SKM-1 treated with dmso at 0.1 percent for 144 hours (cell line): ENCODE data around the gene SPRTN.

Source experiments
- DNase-seq: peaks from one replicate; lab custom pipeline; 2025; ENCODE audit not compliant: unreplicated experiment; lab: John Stamatoyannopoulos, UW

Gene SPRTN

GRCh38 chr1:231376101-231376500 is 38.0 kb downstream of the SPRTN start:
- no peak for DNase-seq

- no peak for DNase-seq
These were observed 38.9 kb downstream of the SPRTN start for GRCh38 chr1:231376875-231377549.

GRCh38 chr1:231381729-231382128 is 43.6 kb downstream of the SPRTN start:
- no peak for DNase-seq

- DNase-seq: no peak
These were observed 44.3 kb downstream of the SPRTN start for GRCh38 chr1:231382426-231382825.

DNA sequence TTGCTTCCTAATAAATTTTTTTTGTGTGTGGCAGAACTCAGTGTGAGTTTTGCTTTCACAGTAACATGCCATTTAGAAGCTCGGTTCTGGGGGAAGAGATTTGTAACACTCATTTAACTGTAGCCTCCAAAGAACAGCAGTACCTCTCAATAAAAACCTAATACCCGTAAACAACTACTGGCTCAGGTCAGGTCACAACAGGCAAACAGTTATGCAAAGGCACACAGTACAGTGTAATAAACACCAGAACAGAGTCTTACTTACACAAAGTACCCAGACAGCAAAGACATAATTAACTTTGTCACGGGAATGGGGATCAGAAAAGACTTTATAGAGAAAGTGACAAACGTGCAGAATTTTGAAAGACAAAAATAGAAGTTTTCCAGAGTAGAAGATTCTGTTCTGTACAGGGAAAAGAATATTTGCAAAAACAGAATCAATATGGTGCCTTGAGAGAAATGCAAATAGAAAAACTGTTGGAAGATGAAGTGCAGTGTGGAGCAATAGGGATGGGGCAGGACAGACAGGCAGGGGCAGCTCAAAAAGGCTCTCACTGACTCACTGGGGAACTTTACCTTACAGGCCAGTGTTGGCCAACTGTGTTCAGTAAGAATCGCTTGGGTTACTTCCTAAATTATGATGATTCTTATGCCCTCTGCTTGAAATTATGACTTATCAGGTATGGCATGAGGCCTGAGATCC is 45.2 kb downstream of the SPRTN start:
- no peak for DNase-seq

GRCh38 chr1:231384696-231385415 is 46.8 kb downstream of the SPRTN start:
- DNase-seq: no peak

DNA sequence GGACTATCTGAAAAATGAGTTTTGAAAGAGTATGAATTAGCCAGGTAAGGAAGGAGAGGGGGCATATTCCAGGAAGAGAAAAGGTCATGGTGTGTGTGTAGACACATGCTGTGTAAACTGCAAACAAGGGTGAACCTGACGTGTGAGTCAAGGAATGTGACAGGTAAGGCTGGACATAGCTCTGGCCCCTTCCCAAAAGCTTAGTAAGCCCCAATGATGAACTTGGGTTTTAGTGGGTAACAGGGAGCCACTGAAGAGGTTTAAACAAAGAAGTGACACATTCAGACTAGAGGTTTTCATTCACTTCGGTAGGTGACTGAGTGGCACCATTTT is 47.3 kb downstream of the SPRTN start:
- DNase-seq: no peak

GRCh38 chr1:231386466-231386865 is 48.4 kb downstream of the SPRTN start:
- no peak for DNase-seq

DNA sequence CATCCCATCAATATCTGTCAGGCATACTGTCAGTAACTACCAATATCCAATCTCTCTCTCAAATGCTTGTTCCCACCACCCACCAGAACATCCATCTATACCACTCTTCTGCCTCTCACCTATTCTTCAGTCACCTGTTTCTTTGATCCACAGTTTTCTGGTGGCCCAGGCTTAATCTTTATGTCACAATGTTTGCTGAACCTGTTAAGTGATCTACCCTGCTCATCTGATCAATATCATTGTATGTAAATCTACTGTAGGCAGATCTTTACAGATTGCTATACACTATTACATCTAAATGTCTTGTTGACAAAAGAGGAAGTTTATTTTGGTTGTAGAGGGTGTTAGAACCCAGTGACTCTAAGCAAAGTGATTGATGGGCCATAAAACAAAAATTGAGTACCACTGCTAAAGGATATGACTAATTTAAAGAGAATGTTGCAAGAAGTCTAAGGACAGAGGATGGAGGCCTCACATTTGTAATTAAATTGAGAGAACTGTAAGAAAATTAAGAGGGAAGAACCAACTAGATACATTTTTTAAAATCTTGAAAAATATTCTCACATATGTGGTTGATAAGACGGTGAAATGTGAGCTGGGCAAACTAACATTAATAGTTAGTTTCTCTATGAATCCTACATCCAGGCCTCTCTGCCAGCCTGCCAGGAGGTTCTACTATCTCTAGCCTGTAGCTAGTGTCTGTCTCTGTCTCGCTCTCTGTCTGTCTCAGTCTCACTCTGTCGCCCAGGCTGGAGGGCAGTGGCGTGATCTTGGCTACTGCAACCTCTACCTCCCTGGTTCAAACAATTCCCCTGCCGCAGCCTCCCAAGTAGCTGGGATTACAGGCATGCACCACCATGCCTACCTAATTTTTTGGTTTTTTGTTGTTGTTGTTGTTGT is 49.9 kb downstream of the SPRTN start:
- DNase-seq: no peak

- DNase-seq: no peak
These were observed 52.0 kb downstream of the SPRTN start for GRCh38 chr1:231390071-231390470.

DNA sequence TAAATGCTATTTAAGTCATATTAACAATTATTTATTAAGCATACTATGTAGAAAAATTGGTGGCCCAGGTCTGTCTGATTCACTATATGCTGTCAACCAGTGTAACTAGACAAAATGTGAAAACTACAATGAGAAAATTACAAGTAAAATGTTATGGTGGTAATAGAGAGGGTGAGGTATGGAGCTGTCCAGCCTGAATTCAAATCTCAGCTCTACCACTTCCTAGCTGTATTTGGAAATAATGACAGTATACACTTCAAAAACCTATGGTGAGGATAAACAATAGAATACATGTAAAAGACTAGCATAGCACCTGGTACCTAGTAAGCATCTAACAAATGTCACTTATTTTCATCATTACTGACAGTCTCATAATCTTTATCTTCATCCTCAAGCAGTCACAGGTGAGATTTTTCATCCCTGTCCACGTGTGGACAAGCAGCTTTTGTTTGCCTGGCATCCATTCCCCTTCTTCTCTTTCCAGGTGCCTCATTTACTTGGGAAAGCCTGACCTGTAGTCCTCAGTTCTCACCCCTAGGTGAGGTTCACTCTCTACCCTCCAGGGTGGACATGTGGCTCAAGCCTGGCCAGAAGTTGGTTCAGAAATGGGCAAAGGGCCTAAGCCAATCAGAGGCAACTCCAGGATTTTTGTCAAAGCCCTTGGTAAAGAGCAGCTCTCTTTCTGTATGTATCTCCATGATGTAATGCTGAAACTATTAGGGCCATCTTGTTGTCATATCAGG is 54.5 kb downstream of the SPRTN start:
- DNase-seq: no peak

DNA sequence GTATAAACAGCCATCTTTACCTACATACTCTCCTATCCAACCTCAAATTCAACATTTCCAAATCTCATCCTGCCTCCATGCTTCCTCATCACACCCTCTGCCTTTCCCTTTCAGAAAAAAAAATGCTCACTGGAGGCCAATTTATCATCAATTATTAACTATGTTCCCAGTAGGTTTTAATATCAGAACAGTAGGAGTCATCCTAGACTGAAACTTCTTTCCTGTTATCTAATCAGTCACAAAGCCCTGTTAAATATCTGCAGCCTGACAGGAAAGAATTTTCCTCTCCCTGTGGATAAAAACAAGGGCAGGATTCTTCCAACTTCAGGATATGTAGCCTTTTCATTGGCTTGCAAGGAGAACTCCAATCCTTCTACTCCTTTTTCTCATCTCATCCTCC is 55.6 kb downstream of the SPRTN start:
- no peak for DNase-seq

- no peak for DNase-seq
These were observed 57.2 kb downstream of the SPRTN start for GRCh38 chr1:231395076-231395997.

DNA sequence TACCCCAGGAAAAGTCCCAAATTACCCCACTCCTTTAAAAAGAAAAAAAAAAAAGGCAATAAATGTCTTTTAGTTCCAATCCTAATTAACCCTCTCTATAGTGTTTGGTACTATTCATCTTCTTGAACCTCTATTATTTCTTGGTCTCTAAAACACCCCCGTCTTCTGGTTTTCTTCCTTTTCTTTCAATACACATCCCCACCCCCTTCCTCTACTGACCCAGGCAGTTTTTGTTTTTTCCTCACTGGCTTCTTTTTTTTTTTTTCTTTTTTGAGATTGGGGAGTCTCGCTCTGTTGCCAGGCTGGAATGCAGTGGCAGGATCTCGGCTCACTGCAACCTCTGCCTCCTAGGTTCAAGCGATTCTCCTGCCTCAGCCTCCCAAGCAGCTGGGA is 57.9 kb downstream of the SPRTN start:
- DNase-seq: no peak

- no peak for DNase-seq
These were observed 58.5 kb downstream of the SPRTN start for GRCh38 chr1:231396643-231397042.

- no peak for DNase-seq
These were observed 60.0 kb downstream of the SPRTN start for GRCh38 chr1:231397886-231398671.

- DNase-seq: no peak
These were observed 63.4 kb downstream of the SPRTN start for GRCh38 chr1:231401478-231401877.

- no peak for DNase-seq
These were observed 66.2 kb downstream of the SPRTN start for GRCh38 chr1:231404318-231404717.
